ENCODE data around the gene KISS1. TPM values are rescaled to one million over a fixed set of nuclear protein-coding genes. Genes with fewer than 3 reads are reported as not detected.
A peak's percentile ranks its signal among the peaks of the same experiment; 100 is the strongest.

The KISS1 gene
- polyA plus RNA-seq, 12 donors = 0.53 to 4.0 (median 0.83) TPM; not detected in 2

- DNase-seq = no peak
Measured at GRCh38 chr1:204219971-204220616, 23.8 kb upstream of the KISS1 start.

GRCh38 chr1:204218552-204218951, 22.3 kb upstream of the KISS1 start:
- DNase-seq = no peak

GRCh38 chr1:204217648-204218000, 21.3 kb upstream of the KISS1 start:
- DNase-seq = no peak

- no peak for DNase-seq
Measured at GRCh38 chr1:204216880-204217647, 20.8 kb upstream of the KISS1 start.

- DNase-seq = no peak
Measured at GRCh38 chr1:204216236-204216635, 19.9 kb upstream of the KISS1 start.

DNA sequence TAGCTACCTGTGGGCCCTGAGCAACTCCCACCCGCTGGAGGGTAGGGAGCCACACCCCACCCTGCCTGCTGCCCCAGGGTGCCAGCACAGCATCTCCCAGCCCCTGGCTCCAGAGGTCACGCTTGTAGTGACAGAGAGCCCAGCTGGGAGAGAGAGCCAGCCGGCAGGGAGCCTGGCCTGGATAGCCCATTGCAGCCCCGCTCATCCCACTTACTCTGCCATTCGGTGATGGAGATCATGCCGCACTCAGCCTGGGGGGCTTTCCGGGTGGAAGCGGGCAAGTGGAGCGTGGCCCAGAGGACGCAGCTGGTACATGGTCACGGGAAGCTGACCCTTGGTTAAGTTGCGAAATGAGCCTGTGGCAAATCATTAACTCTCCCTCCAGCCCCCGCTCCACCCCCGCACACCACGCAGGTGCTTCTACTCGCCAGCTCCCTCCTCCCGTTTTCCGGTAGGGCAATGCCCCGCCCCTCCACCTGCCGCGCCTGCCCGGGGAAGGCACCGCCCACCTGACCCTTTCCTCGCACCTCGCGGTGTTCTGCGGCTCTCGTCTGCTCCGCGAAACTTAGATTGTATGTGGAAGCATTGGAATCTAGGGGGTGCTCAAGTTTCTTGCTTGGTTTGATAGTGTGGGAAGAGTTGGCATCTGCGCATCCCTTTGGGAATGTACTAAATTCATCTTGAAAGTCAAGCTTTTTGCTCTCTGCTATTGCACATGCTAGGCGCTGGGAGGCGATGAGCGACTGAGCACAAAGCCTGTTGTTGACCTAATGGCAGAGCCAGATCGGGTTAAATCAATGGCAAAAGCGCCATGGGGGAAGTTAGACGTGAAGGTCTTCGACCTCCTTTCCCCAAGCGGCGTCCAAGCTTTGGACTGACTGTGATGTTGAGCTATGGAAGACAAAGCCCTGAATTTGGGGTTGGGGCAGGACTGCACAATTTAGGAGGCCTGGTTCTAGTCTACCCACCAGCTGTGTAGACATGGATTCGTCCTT, 17.7 kb upstream of the KISS1 start, which contains the start of gene GOLT1A:
Gene GOLT1A (minus strand): TSS at position 321 of the 995 bp plus-strand sequence. CDS start 82 bp downstream, at position 239.
- peak; percentile 58 for DNase-seq

DNA sequence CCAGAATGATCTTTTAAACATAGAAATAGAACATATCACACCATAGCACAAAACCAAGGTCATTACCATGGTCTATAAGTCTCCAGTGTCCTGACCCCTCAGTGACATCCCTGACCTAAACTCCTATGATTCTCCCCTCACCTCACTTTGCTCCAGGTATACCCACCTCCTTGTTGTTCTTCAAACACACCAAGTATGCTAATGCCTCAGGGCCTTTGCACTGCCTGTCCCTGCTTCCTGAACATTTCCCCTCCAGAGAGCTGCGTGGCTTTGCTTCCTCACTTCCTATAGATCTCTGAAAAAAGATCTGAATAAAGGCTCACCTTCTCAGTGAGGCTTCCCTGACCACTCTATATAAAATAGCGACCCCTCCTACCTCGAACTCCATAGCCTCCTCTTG, 16.4 kb upstream of the KISS1 start:
- DNase-seq = no peak

GRCh38 chr1:204211046-204211445, 14.8 kb upstream of the KISS1 start:
- no peak for DNase-seq

DNA sequence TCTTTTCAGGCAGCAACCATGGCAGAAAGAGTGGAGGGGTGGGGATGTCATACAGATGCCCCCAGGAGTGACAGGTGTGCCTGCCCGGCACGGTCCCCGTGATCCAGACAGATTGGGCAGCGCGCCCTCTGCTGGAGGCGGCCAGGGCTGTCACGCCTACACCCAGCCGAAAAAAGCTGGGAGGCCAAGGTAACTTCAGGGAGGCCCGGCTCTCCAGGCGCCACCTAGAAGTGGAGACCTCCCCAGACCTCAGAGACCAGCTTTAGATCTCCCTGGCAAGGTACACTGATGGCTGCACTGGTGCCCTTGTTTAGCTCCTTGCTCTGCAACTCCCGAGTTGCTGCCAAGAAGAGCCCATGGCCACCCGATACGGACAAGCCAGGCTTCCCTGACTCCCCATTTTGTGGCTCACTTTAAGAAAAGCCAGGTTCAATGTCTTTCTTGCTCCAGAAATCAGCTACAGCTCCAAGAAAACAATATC, 10.9 kb upstream of the KISS1 start:
- peak; percentile 45 for DNase-seq

- no peak for DNase-seq
Measured at GRCh38 chr1:204206121-204206520, 9.8 kb upstream of the KISS1 start.

DNA sequence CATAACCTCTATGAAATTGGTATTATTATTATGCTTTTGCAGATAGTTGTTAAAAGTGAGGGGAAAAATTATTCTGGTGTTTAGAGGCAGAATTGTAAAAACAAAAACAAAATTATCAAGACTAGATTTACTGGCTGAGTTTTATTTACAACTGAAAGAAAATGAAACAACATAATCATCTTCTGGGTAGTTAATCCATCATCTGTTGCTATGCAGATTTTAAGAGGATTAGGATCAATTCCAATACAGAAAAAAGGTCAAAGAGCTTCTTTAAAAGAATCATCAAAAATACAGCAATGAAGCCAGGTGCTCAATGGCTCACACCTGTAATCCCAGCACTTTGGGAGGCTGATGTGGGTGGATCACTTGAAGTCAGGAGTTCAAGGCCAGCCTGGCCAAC, 9.2 kb upstream of the KISS1 start:
- DNase-seq = no peak

DNA sequence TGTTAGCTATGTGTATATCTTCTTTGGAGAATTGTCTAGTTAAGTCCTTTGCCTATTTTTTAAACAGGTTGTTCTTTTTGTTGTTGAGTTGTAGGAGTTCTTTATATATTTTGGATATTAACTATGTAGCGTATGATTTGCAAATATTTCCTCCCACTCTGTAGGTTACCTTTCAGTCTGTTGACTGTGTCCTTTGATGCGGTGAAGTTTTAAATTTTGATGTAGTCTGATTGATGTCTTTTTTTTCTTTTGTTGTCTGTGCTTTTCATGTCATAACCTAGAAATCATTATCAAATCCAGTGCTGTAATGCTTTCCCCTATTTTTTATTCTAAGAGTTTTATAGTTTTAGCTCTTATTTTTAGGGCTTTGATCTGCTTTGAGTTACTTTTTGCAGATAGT, 8.7 kb upstream of the KISS1 start:
- DNase-seq = no peak

DNA sequence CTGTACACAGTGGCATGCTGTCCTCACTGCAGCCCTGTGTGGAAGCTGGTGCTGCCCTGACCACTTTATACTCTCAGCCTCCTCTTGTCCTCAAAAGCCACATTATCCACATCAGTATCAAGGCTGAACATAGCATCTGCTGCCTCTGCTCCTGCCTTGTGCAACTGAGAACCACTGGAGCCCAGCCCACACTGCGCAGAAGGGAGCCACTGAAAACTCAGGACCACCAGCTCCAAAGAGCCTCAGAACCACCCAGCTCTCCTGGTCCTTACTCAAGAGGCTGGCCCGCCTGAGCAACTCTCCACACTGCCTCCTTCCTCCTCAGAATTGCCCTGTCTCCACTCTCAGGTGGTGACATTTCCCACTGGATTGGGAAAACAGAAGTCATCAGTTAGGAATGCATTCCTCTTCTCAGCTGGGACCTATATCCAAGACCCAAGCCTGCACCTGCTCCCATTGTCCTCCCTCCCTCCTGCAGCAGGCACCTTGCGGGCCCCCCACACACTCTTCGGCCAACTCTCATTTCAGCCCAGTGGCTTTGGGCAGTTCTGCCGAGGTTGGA, 7.0 kb upstream of the KISS1 start:
- no peak for DNase-seq

DNA sequence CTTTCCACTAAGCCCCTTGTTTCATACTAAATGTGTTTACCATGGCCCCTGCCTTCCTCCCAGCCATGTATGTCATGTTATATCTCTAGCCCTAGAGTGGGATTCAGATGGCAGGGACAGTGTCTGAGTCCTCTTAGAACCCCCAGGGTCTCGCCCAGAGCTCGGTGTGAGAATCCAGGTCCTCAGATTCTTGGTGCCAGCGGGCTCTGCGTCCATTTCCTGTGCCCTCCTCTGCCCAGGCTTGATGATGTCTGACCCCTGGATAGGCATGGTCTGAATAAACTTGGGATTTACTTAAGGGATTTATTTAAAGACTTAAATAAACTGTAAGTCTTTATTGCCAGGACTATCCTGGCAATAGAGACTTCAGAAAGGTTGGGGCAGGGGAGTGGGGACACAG, 6.2 kb upstream of the KISS1 start:
- DNase-seq = no peak

GRCh38 chr1:204201348-204202040, 5.2 kb upstream of the KISS1 start:
- DNase-seq = no peak

GRCh38 chr1:204199579-204199978, 3.3 kb upstream of the KISS1 start:
- DNase-seq = no peak

DNA sequence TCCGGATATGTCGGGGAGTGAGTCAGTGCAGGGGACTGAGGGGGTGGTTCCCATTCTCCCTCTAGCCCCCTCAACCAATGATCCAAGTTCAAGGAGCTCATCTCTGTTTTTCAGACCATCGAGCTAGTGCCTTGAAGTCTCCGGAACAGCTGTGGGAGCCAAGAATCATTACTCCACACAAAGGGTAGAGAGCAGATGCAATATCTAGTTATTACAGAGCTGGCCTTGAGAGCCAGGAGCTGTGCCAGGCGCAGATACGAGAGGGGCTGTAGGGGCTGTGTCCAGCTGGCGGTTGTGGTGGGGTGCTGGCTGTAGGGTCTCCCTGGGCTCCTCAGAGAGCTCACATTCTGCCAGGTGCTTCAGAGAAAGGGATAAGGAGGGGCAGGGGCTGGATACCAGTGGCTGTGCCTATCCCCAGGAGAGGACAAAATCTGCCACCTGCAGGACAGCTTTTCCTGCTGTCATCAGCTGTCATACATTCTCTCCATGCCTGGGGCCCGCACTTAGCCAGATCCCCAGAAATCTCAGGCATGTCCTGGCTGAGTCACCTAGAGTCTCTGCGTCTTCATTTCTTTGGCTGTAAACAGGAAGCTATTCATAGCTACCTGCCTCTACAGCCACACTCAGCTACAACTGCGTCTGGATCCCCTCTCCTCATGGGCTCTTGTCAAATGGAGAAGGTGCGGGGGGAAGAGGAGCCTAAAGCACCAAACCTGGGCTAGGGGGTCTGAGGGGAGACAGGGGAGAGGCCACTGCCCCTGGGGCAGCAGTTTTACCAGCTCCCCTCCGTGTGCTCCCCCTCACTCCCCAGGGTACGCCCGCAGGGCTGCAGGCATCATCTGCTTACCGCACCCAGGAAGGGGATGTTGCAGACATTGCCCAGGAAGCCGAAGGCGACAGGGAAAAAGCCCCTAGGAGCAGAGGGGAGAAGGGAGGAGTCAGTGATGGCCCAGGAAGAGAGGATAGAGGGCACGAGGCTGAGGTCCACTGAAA, 2.4 kb upstream of the KISS1 start:
- DNase-seq = no peak

DNA sequence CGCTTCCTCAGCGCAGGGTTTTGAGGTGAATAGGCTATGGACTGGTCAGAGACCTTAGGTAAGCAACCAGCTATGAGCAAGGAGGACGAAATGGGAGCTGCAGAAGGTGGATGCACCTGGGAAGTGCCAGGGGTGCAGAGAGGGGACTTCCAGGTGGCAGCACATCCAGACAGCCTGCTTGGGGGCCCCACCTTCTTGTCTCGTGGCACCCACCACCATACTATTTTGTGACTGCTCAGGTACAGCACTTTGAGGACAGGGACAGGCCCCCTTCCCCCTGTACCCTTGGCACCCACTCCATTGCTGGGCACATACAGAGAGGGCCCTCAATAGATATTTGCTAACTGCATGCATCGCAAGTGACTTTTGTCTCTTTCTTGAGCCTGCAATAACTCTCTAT, 777 bp upstream of the KISS1 start:
- DNase-seq = no peak

- no peak for DNase-seq
Measured at GRCh38 chr1:204194771-204195170, 1.5 kb downstream of the KISS1 start.

DNA sequence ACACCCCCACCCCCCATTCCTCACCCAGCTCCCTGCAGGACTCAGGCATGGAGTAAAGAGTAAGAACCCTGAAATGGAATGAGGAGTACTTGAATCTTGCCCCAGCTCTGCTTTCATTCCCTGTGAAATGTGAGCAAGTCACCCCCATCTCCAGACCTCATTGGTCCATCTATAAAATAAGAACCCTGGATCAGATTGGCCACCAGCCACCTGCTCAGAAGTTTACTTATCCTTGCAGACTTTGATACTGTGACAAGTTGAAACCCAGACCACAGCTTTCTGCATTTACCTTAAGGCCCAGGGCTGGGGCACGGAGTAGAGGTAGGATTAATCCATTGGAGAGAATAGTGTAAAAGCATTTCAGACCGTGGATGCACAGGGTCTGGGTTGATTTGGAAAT, 2.2 kb downstream of the KISS1 start:
- no peak for DNase-seq
